MG63 (cell line): ENCODE data around the gene TNS4. TPM values are rescaled to one million over a fixed set of nuclear protein-coding genes. Genes with fewer than 3 reads are reported as not detected.

ENCODE experiments used
- DNase-seq: peaks from one replicate; pipeline ENCODE4 v3.0.0-alpha.2; 2020
- H3K27me3 ChIP-seq: fragments of 250-450 bp; sonication (Bioruptor Pico); 2 replicates; pipeline ENCODE4 v1.5.1; 2020; ENCODE audit warnings: mild to moderate bottlenecking, moderate library complexity
- H3K36me3 ChIP-seq: fragments of 250-450 bp; sonication (Bioruptor Pico); 2 replicates; pipeline ENCODE4 v1.5.1; 2020; ENCODE audit warnings: mild to moderate bottlenecking, moderate library complexity
- H3K4me3 ChIP-seq: fragments of 250-450 bp; sonication (Bioruptor Pico); 2 replicates; pipeline ENCODE4 v1.5.1; 2020; ENCODE audit warnings: mild to moderate bottlenecking, moderate library complexity
- H3K9me3 ChIP-seq: fragments of 250-450 bp; sonication (Bioruptor Pico); 2 replicates; pipeline ENCODE4 v1.5.1; 2020; ENCODE audit warnings: mild to moderate bottlenecking, moderate library complexity
- total RNA-seq: library from RNA; depleted of rRNA; stranded (reverse); fragments of >200 nt; shearing (Covaris generic); gene quantifications from 2 replicates; pipeline ENCODE4 v1.2.3, GENCODE V29; 2014; ENCODE audit warnings: low replicate concordance

Gene TNS4
- total RNA-seq, 1 experiment from 2014 or later, result not detected

DNA sequence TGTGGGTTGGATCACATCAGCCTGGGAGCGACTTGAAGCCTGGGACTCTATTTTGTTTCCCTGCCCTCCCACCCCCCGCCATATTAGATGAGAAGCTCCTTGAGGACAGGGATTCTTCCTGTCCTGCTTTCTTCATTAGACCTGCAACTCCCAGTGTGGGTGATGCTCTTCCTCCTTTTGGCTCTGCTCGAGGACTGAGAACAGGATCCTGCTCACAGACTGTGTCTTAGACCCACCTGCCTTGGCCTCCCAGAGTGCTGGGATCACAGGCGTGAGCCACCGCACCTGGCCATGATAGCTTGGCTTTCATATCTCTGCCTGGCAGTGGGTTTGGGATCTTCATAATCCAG is 21.5 kb upstream of the TNS4 start:
- H3K27me3 ChIP-seq, result no peaks in the 10 kb centered on the region; the same call in 1 of the 2 replicates
- H3K9me3 ChIP-seq, result peaks cover 10% of the 10 kb centered on the region
- no peak overlapping the region for H3K4me3 ChIP-seq
- H3K36me3 ChIP-seq, result no peaks in the 10 kb centered on the region
- DNase-seq, result no peak

DNA sequence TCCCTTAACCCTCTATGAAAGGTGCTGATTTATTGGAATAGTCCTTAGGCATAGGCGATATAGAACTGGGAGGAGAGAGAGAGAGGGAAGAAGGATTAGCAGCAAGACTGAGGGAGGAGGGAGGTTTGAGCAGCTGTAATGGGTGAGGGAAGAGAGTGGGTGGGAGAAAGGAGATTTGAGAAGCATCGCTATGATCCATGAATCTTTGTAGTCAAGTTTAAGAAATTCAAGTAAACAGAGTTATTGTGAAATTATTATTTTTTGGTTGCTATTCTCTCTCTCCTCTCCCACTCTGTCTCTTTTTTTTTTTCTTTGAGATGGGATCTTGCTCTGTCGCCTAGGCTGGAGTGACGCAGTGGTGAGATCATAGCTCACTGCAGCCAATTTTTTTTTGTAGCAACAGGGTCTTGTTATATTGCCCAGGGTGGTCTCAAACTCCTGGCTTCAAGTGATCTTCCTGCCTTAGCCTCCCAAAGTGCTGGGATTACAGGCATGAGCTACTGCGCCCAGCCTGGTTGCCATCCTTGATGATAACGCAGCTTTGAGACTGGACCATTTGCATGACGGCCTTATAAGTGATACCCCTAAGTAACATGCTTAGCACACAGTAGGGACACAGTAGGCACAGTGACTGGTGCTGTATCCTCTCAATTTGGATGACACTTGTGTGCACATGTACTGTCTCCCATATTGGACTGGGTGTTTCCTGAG is 21.0 kb upstream of the TNS4 start:
- DNase-seq, result no peak
- Histone ChIP-seq H3K36me3 (no peaks in the 10 kb centered on the region), H3K9me3 (peaks cover 10% of the 10 kb centered on the region), H3K27me3 (no peaks in the 10 kb centered on the region; the same call in 1 of the 2 replicates), H3K4me3 (no peak overlapping the region)

DNA sequence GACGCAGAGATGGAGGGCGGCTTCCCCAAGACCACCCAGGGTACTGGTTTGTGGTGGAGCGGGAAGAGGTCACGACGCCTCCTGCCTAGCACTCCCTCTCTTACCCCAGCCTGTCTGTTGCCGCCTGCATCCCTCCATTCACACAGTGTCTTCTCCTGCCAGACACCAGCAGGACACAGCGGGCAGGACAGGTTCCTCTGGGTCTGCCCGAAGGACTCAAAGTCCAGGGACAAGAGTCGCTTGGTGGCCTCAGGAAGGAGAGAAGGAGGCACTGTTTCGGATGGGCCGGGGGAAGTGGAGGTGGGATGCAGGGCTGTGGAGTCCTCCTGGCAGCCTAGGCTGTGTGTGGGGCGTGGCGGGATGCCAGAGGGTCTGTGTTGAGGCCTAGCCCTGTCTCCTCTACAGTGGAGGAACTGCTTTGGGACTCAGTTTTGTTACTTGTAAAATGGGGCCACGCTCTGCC is 19.6 kb upstream of the TNS4 start:
- Histone ChIP-seq H3K9me3 (peaks cover 10% of the 10 kb centered on the region), H3K36me3 (no peaks in the 10 kb centered on the region), H3K4me3 (no peak overlapping the region), H3K27me3 (no peaks in the 10 kb centered on the region; the same call in 1 of the 2 replicates)
- no peak for DNase-seq

DNA sequence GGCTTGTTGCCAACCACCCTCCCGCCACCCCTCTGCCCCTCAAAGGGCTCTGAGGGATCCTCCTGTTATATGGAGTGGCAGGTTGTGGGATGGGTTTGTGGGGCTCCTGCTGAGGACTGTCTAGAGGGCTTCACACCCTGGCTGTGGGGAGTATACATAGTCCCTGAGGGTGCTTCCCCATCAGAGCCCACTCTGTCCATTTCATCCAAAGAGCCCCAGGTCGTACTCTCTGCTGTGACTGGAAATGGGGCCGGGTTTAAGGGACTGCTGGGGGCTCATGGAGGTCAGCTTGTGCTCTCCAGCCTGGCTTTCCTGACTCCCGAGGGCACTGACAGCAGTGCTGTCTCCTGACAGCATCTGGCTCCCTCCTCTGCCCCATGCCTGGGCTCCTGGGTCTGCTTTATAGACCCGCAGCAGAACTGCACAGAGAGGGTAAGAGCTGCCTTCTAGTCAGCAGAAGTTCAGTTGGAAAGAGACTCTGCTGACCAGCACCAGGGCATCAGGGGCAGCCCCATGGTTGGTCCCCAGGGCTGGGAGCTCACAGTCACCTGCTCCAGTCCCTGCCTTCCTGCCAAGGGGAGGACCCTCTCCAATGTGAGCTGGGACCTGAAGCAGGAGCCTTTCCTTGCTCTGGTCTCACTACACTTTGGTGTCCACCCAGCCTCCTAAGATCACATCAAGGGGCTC is 17.8 kb upstream of the TNS4 start:
- H3K9me3 ChIP-seq, result no peaks in the 10 kb centered on the region
- H3K36me3 ChIP-seq, result no peaks in the 10 kb centered on the region
- DNase-seq, result no peak
- no peaks in the 10 kb centered on the region; the same call in 1 of the 2 replicates for H3K27me3 ChIP-seq
- H3K4me3 ChIP-seq, result no peak overlapping the region

- H3K9me3 ChIP-seq, result no peaks in the 10 kb centered on the region
- H3K4me3 ChIP-seq, result no peak overlapping the region
- peak; percentile 28 for DNase-seq
- H3K36me3 ChIP-seq, result no peaks in the 10 kb centered on the region
- H3K27me3 ChIP-seq, result no peaks in the 10 kb centered on the region
Observed at GRCh38 chr17:40518401-40519088, 17.1 kb upstream of the TNS4 start.

GRCh38 chr17:40517981-40518380 is 16.6 kb upstream of the TNS4 start:
- Histone ChIP-seq H3K9me3 (no peaks in the 10 kb centered on the region), H3K27me3 (no peaks in the 10 kb centered on the region), H3K36me3 (no peaks in the 10 kb centered on the region), H3K4me3 (no peak overlapping the region)
- no peak for DNase-seq

DNA sequence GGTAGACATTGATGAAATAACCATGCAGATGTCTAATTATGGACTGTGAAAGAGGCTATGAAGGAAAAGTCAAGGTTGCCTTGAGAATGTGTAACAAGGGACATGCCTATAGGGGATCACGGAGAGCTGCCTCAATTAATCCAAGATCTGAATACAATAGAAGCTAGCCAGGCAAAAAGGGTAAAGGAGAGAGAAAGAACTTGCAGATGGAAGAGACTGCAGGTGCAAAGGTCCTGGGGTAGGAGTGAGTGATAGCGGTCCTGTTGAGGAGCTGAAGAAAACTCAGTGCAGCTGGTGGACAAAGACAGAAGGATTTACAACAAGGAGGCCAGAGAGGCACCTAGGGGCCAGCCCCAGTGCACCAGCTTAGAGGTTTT is 15.9 kb upstream of the TNS4 start:
- no peak overlapping the region for H3K4me3 ChIP-seq
- no peaks in the 10 kb centered on the region for H3K9me3 ChIP-seq
- H3K36me3 ChIP-seq, result no peaks in the 10 kb centered on the region
- DNase-seq, result no peak
- no peaks in the 10 kb centered on the region for H3K27me3 ChIP-seq

DNA sequence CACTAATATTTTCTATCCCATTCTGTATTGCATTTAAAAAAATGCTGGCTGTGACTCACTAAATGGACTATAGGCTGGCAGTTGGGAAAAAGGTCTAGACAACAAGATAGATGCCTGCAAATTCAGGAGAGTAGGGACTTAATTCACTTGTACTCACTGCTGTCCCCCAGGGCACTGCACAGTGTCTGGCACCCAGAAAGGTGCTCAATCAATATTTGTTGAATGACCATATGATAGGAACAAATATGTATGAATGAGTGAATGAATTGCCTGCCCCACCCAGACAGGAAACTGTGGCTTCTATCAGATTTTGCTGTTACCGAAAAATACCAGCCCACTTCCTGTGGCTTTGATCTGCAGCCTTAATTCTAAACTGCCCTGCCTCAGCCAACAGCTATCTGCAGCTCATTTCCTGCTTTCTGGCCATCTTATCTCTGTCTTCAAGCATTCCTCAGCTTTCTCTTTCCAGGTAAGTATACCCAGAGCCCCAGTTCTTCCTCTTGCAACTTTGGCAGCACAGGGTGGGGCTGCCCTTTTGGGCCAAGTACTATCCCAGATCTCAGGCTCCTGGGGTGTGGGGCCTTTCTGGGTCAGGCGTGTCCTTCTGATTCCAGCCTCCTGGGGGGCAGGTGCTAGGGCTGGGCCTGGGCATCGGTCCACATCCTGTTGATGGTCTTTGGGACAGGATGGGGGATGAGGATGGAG is 15.3 kb upstream of the TNS4 start:
- no peak for DNase-seq
- Histone ChIP-seq H3K4me3 (no peak overlapping the region), H3K9me3 (no peaks in the 10 kb centered on the region), H3K27me3 (no peaks in the 10 kb centered on the region), H3K36me3 (no peaks in the 10 kb centered on the region)

- H3K9me3 ChIP-seq, result no peaks in the 10 kb centered on the region
- no peak for DNase-seq
- no peaks in the 10 kb centered on the region for H3K36me3 ChIP-seq
- H3K27me3 ChIP-seq, result no peaks in the 10 kb centered on the region
- H3K4me3 ChIP-seq, result no peak overlapping the region
Observed at GRCh38 chr17:40515491-40516041, 14.1 kb upstream of the TNS4 start.

DNA sequence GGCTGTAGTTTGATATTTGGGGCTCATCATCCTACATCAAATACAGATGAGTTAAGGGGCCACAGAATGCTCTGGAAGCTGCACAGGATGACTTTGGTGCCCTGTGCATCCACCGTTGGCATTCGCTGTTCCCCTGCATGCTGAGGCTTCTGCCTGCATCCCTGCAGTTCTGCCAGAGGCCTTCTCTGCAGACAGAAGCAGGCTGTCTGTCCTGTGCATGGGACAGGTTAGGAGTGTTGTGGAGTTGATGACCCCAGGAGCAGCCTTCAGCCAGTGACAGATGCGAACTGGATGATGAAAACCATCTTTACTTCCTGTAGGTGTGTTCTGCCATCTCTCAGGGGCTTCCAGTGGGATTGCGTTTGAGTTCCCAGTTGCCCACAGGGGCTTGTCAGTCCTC is 13.6 kb upstream of the TNS4 start:
- no peaks in the 10 kb centered on the region for H3K9me3 ChIP-seq
- no peaks in the 10 kb centered on the region for H3K27me3 ChIP-seq
- no peak for DNase-seq
- H3K36me3 ChIP-seq, result no peaks in the 10 kb centered on the region
- H3K4me3 ChIP-seq, result no peak overlapping the region

DNA sequence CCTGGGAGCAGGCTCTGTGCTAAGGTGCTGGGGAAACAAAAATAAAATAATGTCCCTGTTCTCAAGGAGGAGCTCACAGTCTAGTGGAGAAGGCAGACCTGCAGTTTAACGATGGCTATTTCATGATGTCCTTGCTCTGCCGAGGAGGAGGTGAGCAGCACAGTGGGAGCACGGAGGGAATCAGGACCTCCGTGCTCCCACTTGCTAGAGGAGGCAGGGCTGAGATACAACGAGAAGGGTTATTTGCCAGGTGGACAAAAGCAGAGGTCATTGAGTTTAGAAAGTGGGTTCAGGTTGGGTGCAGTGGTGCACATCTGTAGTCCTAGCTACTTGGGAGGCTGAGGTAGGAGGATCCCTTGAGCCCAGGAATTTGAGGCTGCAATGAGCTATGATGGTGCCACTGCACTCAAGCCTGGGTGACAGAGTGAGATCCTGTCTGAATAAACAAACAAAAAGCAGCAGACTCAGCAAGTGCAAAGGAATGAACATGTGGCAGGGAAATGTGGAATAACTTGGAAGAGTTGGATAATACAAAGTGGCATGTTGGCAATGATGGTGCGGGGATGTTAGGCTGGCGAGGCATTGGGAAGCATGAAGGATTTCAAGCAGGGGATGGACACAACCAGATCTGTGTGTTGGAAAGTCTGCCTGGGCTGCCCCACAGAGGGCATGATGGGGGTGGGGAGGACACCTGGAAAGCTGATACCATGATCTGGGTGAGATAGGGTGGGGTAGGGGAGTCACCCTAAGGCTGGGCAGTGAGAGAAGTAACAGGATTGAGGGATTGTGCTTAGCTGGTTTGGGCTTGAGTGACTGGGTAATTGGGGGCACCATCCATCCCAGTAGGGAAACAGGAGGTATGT is 12.8 kb upstream of the TNS4 start:
- Histone ChIP-seq H3K9me3 (no peaks in the 10 kb centered on the region), H3K36me3 (no peaks in the 10 kb centered on the region), H3K4me3 (no peak overlapping the region), H3K27me3 (no peaks in the 10 kb centered on the region)
- no peak for DNase-seq

DNA sequence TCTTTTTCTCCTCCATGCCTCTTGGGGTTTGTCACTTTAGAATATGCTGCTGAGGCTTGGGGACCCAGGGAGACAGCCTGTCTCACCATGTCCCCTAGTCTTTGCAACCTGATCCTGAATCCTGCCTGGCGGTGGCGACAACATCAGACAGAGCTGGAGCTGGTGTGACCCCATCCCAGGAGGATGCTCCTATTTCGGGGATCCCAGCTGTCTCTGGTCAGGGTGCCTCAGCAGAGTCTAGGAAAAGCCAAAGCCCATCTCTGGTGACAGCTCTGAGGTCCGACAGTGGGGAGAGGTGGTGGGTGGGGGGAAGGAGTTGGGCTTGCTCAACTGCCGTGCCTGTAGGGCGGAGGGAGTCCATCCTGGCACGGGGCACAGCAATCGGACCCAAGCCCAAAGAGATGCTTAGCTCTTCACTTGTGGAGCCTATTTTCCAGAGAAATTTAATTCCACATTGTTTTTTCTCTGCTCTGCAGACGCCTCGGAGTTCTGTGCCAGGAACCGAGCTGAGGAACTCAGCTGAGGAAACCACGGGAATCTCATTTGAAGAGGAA is 10.3 kb upstream of the TNS4 start:
- Histone ChIP-seq H3K27me3 (no peaks in the 10 kb centered on the region), H3K9me3 (no peaks in the 10 kb centered on the region), H3K4me3 (no peak overlapping the region), H3K36me3 (no peaks in the 10 kb centered on the region)
- no peak for DNase-seq

- Histone ChIP-seq H3K4me3 (no peak overlapping the region), H3K9me3 (no peaks in the 10 kb centered on the region), H3K36me3 (no peaks in the 10 kb centered on the region), H3K27me3 (no peaks in the 10 kb centered on the region)
- no peak for DNase-seq
Observed at GRCh38 chr17:40511136-40511535, 9.7 kb upstream of the TNS4 start.

DNA sequence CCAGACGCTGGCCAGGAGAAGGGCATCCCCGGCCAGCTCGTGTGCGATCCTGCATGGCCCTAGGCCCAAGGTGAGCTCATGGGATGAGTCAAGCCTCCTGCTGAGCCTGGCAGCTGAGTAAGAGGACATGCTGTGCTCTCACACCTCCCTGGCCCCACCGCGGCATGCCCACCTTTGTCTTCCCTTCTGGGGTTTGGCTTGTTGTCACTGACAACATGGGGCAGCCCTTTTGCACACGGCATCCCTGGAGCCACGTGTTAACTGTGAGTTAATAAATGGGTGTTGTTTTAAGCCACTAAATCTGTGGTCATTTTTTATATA is 8.9 kb upstream of the TNS4 start:
- H3K36me3 ChIP-seq, result no peaks in the 10 kb centered on the region
- no peaks in the 10 kb centered on the region for H3K9me3 ChIP-seq
- H3K4me3 ChIP-seq, result no peak overlapping the region
- no peaks in the 10 kb centered on the region for H3K27me3 ChIP-seq
- peak; percentile 87 for DNase-seq

DNA sequence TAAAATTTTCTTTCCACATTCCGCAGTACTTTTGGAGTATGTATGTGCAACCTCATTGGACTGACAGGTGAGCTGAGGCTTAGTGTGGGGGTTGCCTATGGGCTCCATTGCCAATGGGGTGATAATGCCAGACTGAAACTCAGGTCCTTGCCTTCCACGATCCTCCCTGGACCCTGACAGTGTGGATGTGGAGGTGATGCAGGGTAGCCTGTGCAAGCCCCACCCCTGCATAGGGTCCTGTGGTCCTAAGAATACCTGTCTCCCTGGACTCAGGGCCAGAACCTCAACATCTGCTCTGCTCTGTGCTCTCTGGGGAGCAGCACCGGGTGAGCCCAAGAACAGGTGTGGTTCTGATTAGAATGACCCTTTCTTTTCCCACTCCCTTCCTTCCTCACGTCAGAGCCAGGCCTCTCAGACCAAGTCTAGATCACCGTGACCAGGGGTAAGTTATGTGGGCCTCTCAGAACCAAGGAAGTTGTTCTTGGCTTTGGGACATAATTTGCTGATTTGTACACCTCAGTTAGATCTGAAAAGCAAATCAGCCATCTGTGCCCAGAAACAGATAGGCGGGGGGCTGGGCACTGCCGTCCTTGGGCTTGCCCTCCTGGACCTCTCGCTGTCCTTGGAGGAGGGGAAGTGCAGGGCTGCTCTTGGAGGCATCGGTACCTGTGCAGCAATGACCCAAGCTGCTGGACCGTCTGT is 8.4 kb upstream of the TNS4 start:
- Histone ChIP-seq H3K4me3 (no peak overlapping the region), H3K36me3 (no peaks in the 10 kb centered on the region), H3K9me3 (no peaks in the 10 kb centered on the region), H3K27me3 (no peaks in the 10 kb centered on the region)
- no peak for DNase-seq
